Fibroblast of peridontal ligament (primary cell): ENCODE data around the gene RHBDD1.

Experiments
- DNase-seq: peaks from one replicate; pipeline ENCODE4 v3.0.0-alpha.2; 2010; ENCODE audit errors: extremely low read depth

Gene RHBDD1

DNA sequence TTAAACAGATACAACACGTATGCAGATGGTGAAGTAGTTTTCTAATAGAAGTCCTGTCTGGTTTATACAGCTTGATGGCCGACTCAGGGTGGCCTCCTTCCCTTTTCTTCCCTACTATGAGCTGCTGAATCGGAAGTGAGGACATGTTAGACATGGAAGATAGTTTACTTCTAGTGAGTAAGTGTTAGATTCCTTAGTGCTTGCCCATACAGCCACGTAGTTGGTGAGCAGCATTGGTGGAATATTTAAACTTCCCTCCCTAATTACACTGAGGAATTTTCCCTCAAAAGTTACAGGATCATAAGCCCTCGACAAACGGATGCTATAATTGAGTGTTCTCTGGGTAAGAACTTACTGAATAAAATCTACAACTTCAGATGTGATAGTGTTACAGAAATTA is 52.1 kb downstream of the RHBDD1 start:
- DNase-seq = peak; percentile 55

DNA sequence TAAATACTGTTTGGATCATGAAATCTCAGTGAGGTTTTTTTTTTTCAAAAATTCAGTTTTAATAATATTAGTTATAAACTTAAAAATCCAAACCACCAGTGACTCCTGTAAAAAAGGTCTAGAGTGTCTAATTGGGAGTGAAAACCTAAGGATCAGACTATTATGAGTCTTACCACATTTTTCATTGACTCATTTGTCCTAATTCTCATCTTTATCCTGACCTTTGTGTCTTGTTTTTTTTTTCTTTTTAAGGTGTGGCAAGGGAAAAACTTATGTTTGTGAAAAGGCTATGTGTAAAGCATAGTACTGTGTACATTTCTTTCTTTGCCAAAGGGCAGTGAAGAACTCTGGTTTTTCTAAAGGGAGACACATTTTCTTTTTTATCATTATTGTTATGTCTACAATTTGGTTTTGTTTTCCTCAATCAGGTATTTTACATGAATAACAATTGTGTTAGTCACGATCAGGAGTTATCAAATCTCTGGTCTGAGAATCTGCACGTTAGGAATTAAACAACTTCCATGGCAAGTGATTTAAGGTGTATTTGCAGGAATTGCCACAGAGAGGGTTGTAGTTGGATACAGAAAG is 52.6 kb downstream of the RHBDD1 start:
- no peak for DNase-seq

DNA sequence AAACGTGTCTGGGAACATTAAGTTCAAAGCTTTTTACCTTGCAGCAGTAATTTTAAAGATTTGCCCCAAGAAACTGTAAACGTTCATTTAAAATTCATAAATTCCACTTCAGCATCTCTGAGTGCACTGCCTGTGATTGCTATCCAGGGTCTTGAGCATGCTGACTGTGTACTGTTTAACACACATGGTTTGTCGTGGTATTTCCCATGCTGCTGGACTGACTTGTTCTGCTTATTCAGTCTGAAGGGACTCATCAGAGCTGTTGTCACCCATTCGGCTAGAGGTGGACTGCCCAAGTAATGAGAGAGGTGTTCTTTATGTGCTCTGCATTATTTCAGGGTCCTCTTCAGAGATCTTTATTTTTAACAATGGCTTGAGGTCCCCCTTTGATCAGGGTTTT is 53.1 kb downstream of the RHBDD1 start:
- peak; percentile 37 for DNase-seq

DNA sequence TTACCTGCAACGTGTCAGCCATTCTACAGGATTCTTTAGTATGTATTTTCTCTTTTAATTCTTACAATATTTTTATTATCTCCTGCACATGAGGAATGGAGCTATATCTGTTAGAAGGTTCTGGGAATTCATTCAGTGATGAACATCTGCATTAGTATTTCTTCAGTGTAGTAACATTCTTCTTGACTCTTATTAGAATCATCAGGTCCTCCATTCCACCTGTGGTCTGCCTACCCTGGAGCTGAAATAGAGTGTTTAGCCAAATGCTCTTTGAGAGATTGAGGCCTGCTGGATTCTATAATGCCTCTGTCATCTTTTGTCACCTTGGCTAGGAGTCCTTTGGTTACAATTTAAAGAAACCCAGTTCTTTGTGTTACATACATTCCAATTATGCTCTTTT is 54.4 kb downstream of the RHBDD1 start:
- DNase-seq = no peak

DNA sequence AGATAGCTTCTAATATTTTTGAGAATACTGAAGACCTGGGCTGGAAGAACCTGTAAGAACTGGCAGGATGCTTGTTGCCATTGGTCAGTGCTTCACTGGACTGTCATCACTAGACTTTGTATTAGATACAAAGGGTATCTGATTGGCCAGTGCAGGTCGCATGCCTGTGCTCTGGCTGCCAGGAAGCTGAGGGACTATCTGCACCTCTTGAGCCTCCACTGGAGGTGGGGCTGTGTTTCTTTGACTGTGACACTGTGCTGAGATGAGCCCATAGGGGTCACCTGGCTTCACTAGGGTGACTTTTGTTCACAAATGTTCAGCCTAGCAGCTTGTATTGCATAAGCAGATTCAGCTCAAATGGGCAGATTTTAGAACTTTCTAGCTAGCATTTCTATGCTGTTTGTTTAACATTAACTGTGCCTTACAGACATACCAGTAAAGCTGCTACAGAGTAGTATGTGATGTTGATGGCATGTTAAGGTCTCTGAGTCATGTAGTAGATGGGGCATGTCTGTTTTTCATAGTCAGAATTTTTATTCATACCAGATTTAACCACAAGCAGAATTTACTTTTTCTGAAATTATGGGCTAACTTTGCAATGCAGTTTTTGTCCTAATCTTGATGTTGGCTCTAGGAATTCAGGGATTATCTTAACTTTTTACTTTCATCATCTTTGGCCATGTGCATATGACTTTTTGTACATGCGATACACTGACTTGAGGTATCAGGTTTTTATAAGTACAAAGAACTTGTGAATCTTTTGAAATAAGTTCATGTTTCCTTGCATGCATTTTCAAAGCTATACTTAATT is 56.1 kb downstream of the RHBDD1 start:
- DNase-seq = peak; percentile 96

DNA sequence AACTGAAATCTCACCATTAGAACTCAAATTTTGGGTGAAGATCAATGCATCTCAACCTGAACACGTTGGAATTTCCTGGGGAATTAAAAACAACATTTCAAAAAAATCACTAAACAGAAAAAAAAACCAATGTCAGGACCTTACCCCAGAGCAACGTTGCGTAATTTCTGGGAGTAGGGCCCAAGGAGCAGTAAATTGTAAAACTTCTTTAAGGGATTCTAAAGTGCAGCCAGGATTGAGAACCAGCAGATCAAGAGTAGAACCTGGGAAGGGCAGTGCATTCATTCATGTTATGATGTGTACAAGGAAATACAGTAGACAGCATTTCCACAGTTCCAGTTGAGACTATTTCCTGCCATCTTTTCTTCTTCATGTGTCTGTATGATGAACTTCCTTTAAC is 56.9 kb downstream of the RHBDD1 start:
- DNase-seq = peak; percentile 62

DNA sequence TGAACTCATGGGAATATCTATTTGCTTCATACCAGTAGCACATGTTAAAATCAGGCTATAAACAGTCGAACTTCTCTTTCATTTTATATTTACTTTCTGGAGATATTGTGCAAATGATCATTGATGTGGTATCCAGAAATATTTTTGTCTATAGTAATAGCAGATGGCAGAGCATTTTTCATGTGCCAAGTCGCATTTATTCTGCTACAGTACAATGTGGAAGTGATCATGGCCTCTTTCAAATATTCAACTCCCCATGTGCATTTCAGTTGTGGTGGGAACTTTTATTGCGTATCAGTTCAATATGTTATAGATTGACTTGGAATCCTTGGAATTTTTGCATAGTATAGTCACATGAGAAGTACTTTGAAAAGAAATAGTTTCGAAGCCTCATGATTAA is 57.4 kb downstream of the RHBDD1 start:
- peak; percentile 95 for DNase-seq

DNA sequence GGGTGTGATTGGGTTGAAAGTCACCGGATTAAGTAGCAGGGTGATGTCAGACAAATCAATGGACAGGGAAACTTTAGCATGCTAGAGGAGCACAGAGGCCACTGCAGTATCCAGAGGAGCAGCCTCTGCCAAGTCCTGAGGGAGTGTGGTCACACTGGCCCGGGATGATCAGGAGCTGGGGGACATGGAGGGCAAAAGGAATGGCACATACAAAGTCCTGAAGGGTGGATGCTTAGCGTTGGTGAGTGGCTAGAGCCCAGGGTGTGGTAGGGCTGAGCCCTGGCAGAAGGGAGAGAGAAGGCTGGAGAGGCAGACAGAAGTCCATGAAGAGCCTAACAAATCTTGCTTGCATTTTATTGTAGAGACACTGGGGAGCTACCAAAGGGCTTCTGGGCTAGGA is 58.9 kb downstream of the RHBDD1 start:
- DNase-seq = no peak

DNA sequence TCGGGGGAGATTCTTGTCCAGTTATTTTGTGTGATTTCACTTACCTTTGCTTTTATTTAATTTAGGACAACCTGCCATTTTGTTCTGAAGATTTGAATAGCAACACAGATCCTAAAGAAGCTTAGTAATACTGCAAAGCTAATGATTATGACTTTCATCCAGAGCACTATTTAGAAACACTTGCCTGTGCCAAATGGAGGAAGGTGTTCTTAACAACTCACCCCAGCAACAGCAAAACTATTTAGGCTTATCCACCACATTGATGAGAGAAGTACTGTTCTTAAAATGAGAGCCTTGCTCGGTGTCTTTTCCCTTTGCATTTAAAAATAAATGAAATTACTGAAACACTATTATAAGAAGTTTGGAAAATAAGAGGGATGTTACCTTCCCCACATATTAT is 59.7 kb downstream of the RHBDD1 start:
- DNase-seq = no peak

DNA sequence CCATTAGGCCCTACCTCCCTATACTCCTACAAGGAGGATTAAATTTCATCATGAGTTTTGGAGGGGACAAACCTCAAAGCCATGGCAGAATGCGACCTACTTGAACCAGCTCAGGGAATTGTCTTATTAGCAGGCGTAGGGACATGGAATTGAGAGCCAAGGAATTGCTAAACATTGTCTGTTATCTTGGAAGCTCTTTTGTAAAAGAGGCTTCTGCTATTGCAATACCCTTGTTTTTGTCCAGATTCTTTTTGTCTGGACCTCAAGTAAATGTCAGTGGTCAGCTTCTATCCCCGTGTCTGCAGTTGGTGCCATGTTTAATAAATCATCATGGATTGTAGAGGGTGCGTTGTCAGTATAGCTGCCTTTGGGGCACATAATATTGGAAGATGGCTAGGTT is 62.3 kb downstream of the RHBDD1 start:
- no peak for DNase-seq

DNA sequence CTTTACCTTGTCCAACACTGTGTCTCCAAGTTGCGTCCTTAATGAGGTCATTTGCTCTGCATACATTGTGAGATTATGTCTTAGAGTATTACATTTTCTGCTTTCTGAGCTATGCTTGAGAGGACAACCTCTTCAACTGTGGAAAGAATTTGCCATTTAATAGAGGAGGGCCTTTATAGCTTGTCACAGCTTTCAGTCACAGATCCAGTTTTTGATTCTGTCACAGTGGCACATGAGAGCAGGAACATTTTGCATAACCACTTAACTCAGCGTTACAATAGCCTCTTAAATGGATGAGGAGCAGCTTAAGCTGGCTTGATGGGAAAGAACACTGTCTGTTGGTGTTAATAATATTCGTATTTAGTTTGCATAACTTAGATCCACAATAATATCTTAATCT is 63.0 kb downstream of the RHBDD1 start:
- DNase-seq = no peak

DNA sequence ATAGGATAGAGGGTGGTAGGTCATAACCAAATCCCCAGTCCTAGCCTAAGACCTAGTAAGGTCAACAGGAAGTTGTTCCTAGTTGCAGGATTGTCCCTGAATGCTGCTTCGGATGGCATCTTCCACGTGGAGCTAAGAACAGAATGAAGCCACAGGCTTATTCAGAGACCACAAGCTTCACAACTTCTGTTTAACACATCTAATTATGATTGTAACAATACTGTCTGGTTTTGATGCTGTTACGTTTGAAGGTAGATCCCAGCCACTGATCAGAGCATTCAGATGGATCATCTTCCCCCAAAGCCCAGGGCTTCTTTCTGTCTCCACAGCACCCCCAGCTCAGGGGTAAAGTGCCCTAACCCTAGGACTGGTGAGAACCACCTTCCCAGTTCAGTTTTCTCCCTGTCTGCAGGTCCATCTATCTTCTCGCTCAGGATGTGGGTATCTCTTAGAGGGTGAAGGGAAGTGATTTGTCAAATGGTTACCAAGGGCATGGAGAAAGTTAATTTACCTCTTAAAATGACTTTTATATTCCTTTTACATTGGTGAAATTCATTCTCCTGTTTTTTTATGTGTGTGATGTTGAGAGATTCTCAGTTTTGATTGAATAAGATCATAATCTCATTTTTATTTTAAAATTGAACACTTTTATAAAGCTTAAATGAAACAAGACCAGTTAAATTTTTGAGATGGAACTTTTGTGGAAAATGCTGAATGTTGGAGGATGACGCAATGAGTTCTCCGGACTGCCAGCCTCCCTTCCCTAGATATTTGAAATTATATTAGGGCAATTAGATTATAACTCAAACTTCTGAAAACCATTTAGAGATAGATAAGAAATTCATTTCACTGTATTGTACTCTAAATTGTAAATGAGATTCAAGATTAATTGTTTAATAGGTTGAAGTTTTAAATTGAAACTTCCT is 66.5 kb downstream of the RHBDD1 start:
- peak; percentile 45 for DNase-seq

DNA sequence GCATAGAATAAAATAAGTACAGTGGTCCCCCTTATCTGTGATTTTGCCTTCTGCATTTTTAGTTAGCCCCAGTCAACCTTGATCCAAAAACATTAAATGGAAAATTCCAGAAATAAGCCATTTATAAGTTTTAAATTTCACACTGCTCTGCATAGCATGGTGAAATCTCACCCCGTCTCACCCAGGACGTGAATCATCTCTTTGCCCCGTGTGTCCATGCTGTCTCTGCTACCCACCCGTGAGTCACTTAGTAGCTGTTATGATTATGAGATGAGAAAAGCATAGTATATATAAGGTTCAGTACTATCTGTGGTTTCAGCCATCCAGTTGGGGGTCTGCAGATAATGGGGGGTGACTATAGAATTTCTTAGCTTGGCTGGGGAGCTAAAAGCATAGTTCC is 67.3 kb downstream of the RHBDD1 start:
- DNase-seq = peak; percentile 83

DNA sequence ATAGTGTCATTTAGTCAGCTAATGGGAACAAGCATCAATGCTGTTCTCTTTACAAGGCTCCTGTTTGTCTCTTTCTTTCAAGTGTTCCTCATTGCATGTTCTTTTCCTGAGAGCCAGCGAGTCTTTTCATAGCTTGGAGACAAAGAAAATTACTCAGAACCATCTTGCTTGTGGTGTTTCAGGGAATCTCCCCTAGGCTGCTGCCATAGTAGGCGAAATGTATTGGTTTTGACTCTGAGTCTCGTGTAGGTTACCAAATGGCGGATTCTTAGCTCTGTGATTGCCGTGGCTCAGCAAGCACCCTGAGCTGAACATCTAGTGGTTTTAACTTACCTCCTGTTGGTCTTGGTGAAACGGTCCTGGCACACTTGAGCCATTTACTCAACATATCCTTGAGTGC is 68.7 kb downstream of the RHBDD1 start:
- DNase-seq = no peak

DNA sequence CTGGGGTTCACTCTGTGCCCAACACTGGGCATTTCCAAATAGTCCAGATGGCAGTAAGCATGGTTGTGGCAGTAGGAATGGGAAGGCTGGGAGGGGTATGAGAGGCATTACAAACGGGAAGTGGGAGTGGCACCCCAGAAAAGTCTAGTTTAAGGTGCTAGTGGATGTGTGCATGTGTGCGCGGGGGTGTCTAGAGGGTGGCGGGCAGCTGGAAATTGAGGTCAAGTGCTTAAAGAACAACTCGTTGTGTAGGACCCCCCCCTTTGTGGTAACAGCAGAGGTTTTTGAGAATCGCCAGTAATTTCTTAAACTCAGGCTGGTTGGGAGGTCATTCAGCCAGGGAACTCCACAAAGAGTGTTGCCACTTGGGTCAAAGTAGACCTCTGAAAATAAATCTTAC is 69.9 kb downstream of the RHBDD1 start:
- no peak for DNase-seq

DNA sequence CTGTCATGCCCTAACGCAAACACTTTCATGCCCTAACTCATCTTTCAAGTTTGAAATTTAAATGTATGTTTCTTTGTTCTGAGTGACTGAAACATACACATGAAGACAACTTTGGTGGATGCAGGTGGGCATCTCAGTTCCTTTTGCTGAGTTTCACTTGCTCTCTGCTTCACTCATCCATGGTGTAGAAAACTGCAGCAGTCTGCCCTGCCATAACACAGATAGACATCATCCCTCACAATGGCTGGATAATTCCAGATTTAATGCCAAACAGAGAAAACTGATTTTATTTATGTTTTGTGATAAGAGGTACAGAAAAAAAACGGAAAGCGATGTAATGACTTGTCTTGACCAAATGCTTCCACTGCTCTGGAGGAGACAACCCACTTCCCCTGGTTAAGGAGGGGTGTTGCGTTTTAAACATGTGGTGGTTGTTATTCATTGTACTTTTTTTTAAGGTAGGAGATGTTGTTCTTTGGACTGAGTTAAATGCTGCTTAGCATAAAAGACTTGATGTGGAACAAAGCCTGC is 70.4 kb downstream of the RHBDD1 start:
- DNase-seq = no peak

DNA sequence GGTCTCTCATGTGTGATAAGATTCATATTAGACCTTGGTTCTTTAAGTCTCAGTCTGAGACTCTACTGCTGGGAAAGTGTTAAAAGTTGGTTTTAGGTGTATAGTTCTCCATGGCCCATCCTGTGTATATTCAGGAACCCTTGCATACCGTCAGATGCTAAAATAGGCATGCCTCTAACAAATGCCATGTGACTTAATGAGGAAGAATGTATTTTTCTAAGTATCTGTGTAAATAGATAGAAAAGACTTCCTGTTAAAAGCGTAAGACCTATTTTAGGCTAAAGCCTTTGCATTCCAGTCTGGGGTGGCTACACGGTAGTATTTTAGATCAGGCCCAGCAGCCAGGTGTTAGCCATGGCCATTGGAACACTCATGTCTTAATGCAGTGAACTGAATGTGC is 73.3 kb downstream of the RHBDD1 start:
- DNase-seq = no peak

DNA sequence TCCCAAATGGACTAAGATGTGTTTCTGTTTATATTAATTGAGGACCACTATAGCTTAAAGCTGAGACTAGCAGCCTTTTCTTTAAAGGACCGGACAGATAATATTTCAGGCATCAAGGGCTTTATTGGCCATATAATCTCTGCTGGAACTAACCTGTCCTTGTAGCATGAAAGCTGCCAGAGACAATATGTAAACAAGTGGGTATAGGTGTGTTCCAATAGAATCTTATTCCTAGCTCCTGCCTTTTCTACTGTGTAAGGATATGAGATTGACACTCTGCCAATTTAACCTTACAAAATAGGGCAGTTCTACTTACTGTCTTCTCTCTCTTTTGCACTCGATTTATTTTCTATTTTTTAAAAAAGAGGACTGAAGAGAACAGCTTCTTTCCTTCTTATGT is 74.0 kb downstream of the RHBDD1 start:
- no peak for DNase-seq

DNA sequence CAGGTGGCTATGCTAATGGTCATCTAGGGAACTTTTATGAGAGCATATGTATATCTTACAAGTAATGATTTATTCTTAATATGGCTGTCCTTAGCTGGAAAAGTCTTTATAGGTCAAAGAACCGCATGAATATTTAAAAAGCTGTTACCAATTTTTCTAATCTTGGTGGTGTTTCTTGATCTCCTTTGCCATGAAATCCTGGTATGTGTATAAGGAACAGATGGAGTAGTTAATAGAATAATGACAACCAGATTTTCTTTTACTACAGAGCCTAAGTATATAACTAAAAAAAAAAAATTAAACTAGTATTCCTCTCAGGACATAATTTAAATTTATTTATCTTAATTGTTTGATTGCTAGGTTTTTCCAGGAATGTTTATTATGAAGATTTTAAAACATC is 74.5 kb downstream of the RHBDD1 start:
- peak; percentile 61 for DNase-seq

DNA sequence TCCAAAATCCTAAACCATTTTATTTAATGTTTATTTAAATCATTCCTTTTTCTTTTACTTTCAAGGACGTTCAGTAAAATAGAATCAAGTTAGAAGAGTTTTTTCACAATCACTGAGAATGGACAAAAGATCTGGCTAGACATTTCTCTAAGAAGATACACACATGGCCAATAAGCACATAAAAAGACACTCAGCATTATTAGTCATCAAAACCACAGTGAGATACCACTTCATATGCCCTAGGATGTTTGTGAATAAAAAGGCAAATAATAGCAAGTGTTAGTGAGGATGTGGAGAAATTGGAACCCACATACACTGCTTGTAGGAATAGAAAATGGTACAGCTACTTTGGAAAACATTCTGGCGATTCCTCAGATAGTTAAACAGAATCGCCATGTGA is 76.1 kb downstream of the RHBDD1 start:
- DNase-seq = peak; percentile 41

DNA sequence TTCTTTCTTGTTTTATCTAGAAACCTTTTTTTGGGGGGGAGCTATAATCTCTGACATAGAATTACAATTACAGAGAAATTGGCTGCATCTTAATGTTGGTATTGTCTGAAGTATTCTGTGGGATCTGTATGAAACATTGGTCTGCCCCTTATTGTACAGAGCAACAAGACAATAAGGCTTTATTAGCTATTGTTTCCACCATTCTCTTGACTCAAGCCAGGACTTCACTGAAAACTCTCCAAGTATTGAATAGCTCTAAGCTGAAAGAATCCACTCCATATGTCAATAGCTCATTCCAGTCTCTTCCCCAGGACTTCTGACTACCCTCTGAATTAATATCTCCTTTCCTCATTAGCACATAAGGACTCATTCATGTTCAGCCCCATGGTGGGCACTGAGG is 77.8 kb downstream of the RHBDD1 start:
- DNase-seq = no peak

DNA sequence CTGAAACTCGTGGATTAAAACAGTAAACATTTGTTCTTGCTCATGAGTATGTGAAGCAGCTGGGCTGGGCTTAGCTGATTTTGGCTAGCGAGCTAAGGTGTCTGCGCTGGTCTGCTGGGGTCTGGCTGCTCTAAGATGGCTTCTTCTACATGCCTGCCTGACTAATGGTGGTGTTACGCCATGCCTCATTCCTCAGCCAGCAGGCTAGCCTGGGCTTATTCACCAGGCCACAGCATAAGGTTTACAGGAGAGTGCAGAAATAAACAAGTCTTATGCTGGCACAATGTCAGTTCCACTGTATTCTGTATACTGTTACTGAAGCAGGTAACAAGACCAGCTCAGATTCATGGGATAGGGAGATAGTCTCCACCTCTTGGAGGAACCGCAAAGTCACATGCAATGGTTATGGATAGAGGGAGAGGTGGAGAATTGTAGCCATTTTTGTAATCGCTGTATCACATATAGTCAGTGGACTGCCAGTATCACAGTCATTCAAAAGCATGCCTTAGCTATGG is 80.0 kb downstream of the RHBDD1 start:
- peak; percentile 69 for DNase-seq
